Stomach (tissue), 4 donors: Measurements from ENCODE around the gene TCTN3.

Experiments
- CTCF ChIP-seq, 7 experiments: fragments of 450-650 bp in 4 of 7; fragments of 200-600 bp in 3 of 7; sonication (generic) in 3 of 7; IDR thresholded peaks; one replicate each; pipeline ENCODE4 v1.5.1; 2016 to 2019; ENCODE audit warnings: antibody characterized with exemption in 7 of 7, control low read depth in 2 of 7, mild to moderate bottlenecking in 1 of 7
- POLR2A ChIP-seq, 4 donors: fragments of 450-650 bp; IDR thresholded peaks; one replicate each; pipeline ENCODE4 v1.6.1; 2016; ENCODE audit warnings: antibody characterized with exemption in 4 of 4, control low read depth in 2 of 4, mild to moderate bottlenecking in 1 of 4, moderate library complexity in 1 of 4
- POLR2AphosphoS5 ChIP-seq, 3 donors: sonication (generic); formaldehyde crosslinking; IDR thresholded peaks; one replicate each; pipeline ENCODE4 v1.6.1; 2016; ENCODE audit warnings: antibody characterized with exemption in 3 of 3

GRCh38 chr10:95657250-95657649, 36.5 kb downstream of the TCTN3 start:
- TF ChIP-seq CTCF (IDR thresholded peaks at IDR 0.05) (no peak), POLR2AphosphoS5 (IDR thresholded peaks at IDR 0.05) (no peak), POLR2A (IDR thresholded peaks at IDR 0.05) (no peak)
